B cell (primary cell): ENCODE data around the gene CHST11. TPM values are rescaled to one million over a fixed set of nuclear protein-coding genes. Genes with fewer than 3 reads are reported as not detected.

Experiments
- ATAC-seq: fragments of 200-7000 bp; cut with Tn5 transposase; one replicate; pipeline ENCODE4 v1.10.0; 2021; ENCODE audit warnings: low read depth, mild to moderate bottlenecking, moderate number of reproducible peaks, moderate library complexity
- CTCF ChIA-PET: fragments of 350-600 bp; sonication (Branson Sonifier 250); formaldehyde crosslinking; loops from one replicate; lab custom pipeline; 2021; ENCODE audit warnings: antibody characterized with exemption, inconsistent platforms; lab: Charles Lee
- POLR2A ChIA-PET: fragments of 350-600 bp; sonication (Branson Sonifier 250); formaldehyde crosslinking; loops from one replicate; lab custom pipeline; 2021; ENCODE audit warnings: antibody characterized with exemption; lab: Charles Lee
- DNase-seq: peaks from one replicate; pipeline ENCODE4 v3.0.0; 2013
- H2AFZ ChIP-seq: 2 replicates; pipeline ENCODE4 v1.6.1; 2012; ENCODE audit warnings: mild to moderate bottlenecking, low read depth, low read length; ENCODE audit not compliant: insufficient read depth, poor library complexity, severe bottlenecking
- H3K27ac ChIP-seq, 2 donors: 1 replicate in 1 of 2; 2 replicates in 1 of 2; pipeline ENCODE4 v1.5.1; 2012 to 2013; ENCODE audit warnings: low read length in 2 of 2, mild to moderate bottlenecking in 2 of 2, moderate library complexity in 1 of 2
- H3K27me3 ChIP-seq, 4 experiments: fragments of 200-600 bp in 1 of 4; sonication (generic) in 1 of 4; replicated peaks in 1 of 4; 1 replicate in 2 of 4; 2 replicates in 2 of 4; pipeline versions ENCODE4 v1.6.1 to v1.7.0; 2013 to 2016; ENCODE audit warnings: low read length in 3 of 4, mild to moderate bottlenecking in 2 of 4, mixed read lengths in 1 of 4, moderate library complexity in 1 of 4; ENCODE audit not compliant: insufficient read depth in 4 of 4, control insufficient read depth in 3 of 4; ENCODE audit errors: control extremely low read depth in 1 of 4
- H3K36me3 ChIP-seq, 2 experiments: replicated peaks in 1 of 2; 1 replicate in 1 of 2; 2 replicates in 1 of 2; pipeline versions ENCODE4 v1.6.1 to v1.7.1; 2013; ENCODE audit warnings: low read length in 1 of 2; ENCODE audit not compliant: insufficient read depth in 2 of 2, control insufficient read depth in 1 of 2; ENCODE audit errors: control extremely low read depth in 1 of 2, extremely low read depth in 1 of 2
- H3K4me1 ChIP-seq, 2 donors: fragments of 200-600 bp in 1 of 2; sonication (generic) in 1 of 2; 1 replicate in 1 of 2; 2 replicates in 1 of 2; pipeline versions ENCODE4 v1.5.1 to v1.6.1; 2013 to 2017; ENCODE audit warnings: low read length in 2 of 2; ENCODE audit not compliant: control insufficient read depth in 2 of 2, insufficient read depth in 2 of 2
- H3K4me2 ChIP-seq: replicated peaks from 2 replicates; pipeline ENCODE3; 2012; ENCODE audit warnings: mild to moderate bottlenecking, low read depth, low read length; ENCODE audit not compliant: poor library complexity, severe bottlenecking
- H3K4me3 ChIP-seq, 5 experiments: fragments of 200-600 bp in 1 of 5; sonication (generic) in 1 of 5; 1 replicate in 3 of 5; 2 replicates in 2 of 5; pipeline versions ENCODE4 v1.5.1 to v1.7.0; 2011 to 2016; ENCODE audit warnings: low read length in 4 of 5, mild to moderate bottlenecking in 4 of 5, low read depth in 2 of 5, control low read depth in 1 of 5, moderate library complexity in 1 of 5; ENCODE audit not compliant: insufficient read depth in 1 of 5; ENCODE audit errors: control extremely low read depth in 1 of 5, extremely low read depth in 1 of 5
- H3K79me2 ChIP-seq: fragments of 200-600 bp; sonication (generic); one replicate; pipeline ENCODE4 v1.6.0; 2016; ENCODE audit warnings: low read length; ENCODE audit not compliant: control insufficient read depth, insufficient read depth
- H3K9ac ChIP-seq: fragments of 200-600 bp; sonication (generic); 2 replicates; pipeline ENCODE4 v1.6.1; 2017; ENCODE audit warnings: mild to moderate bottlenecking, low read length, moderate library complexity
- H3K9me3 ChIP-seq, 3 donors: one replicate each; pipeline versions ENCODE4 v1.6.1 to v1.7.1; 2013; ENCODE audit warnings: low read length in 2 of 3; ENCODE audit not compliant: control insufficient read depth in 2 of 3, insufficient read depth in 1 of 3; ENCODE audit errors: control extremely low read depth in 1 of 3
- H4K20me1 ChIP-seq: 2 replicates; pipeline ENCODE4 v1.6.0; 2012; ENCODE audit warnings: mild to moderate bottlenecking, low read length; ENCODE audit not compliant: insufficient read depth, control insufficient read depth, poor library complexity, severe bottlenecking
- H3K27ac Mint-ChIP-seq: one replicate; pipeline ENCODE4 v1.8.0; 2021; ENCODE audit warnings: mixed read lengths
- H3K27me3 Mint-ChIP-seq: one replicate; pipeline ENCODE4 v1.8.0; 2021; ENCODE audit warnings: mixed read lengths
- H3K4me1 Mint-ChIP-seq: one replicate; pipeline ENCODE4 v1.8.0; 2021; ENCODE audit warnings: mixed read lengths
- H3K4me3 Mint-ChIP-seq: one replicate; pipeline ENCODE4 v1.8.0; 2021; ENCODE audit warnings: mixed read lengths
- H3K9me3 Mint-ChIP-seq: one replicate; pipeline ENCODE4 v1.8.0; 2022; ENCODE audit warnings: mixed read lengths; ENCODE audit not compliant: insufficient read depth
- CTCF ChIP-seq: fragments of 200-600 bp; IDR thresholded peaks from one replicate; pipeline ENCODE4 v1.8.0; 2022; ENCODE audit warnings: antibody characterized with exemption, mild to moderate bottlenecking
- EZH2 ChIP-seq: IDR thresholded peaks from 2 replicates; pipeline ENCODE4 v1.6.1; 2012; ENCODE audit warnings: borderline replicate concordance, low read depth, mild to moderate bottlenecking, moderate library complexity, low read length; ENCODE audit not compliant: insufficient read depth, poor library complexity, severe bottlenecking
- WGBS: methylation state at CpG from one replicate; pipeline ENCODE4 v1.1.5; 2013; ENCODE audit warnings: missing lambda C conversion rate; ENCODE audit not compliant: insufficient coverage; 5-methylcytosine and 5-hydroxymethylcytosine counted together
- intact Hi-C: fragments of 100-400 bp; cut with micrococcal nuclease; formaldehyde crosslinking; loops from one replicate; pipeline ENCODE4 v1.10.0; 2022
- polyA plus RNA-seq: library from polyadenylated mRNA; depleted of rRNA; stranded (reverse); fragments of >200 nt; gene quantifications from 2 replicates; pipeline ENCODE4 v1.2.3, GENCODE V29; 2012
- total RNA-seq, 2 donors: library from RNA; stranded (reverse); fragments of 120-200 nt in 1 of 2; gene quantifications; 1 replicate in 1 of 2; 2 replicates in 1 of 2; pipeline versions ENCODE4 v1.2.3 to v1.2.4, GENCODE V29; 2013 to 2022

The CHST11 gene
- total and polyA plus RNA-seq, 2 donors (not counting 1 experiment from before 2014, with no cell fraction given) = 46.3 to 152 TPM

GRCh38 chr12:104478396-104479122 is 21.8 kb downstream of the CHST11 start:
- ChIA-PET POLR2A (interaction anchor here (0.7 to 2.0 kb wide), 4 partner anchors 11 to 34 kb away, joined by 3 to 7 read pairs (median 5); no protein-coding TSS in a partner anchor), CTCF (interaction anchor here (0.6 to 1.7 kb wide), 10 partner anchors 9 to 163 kb away, joined by 3 to 7 read pairs (median 3); partner anchors contain the start of gene CHST11)
- Histone ChIP-seq H3K27ac (peak overlapping the region; percentile 62 to 92), H2AFZ (no peak overlapping the region), H3K4me3 (peak overlapping the region; percentile 23 to 63 (median 45)), H3K27me3 (no peaks in the 10 kb centered on the region), H3K79me2 (peaks cover 93% of the 10 kb centered on the region), H3K4me2 (peak overlapping the region; percentile 87), H3K9me3 (no peaks in the 10 kb centered on the region), H3K9ac (peak overlapping the region; percentile 60), H3K4me1 (peaks cover 71 to 83% of the 10 kb centered on the region in 2 donors), H3K36me3 (no peaks in the 10 kb centered on the region), H4K20me1 (peaks cover 4% of the 10 kb centered on the region)
- TF ChIP-seq CTCF (no peak), EZH2 (no peak)
- peak; percentile 84 for ATAC-seq
- Mint-ChIP-seq H3K27ac (peak overlapping the region; percentile 95), H3K4me1 (peaks cover 87% of the 10 kb centered on the region), H3K4me3 (peak overlapping the region; percentile 95), H3K27me3 (no peaks in the 10 kb centered on the region), H3K9me3 (no peaks in the 10 kb centered on the region)
- intact Hi-C loops = loop anchor here (2.0 to 5.0 kb wide), 2 partner anchors 18 to 39 kb away; no protein-coding TSS in a partner anchor
- peak; percentile 81 for DNase-seq
- 0% methylated on average over 5 of the region's 8 CpGs for WGBS

- Histone ChIP-seq H3K4me2 (peak overlapping the region; percentile 87), H3K36me3 (peaks cover 0 to 4% of the 10 kb centered on the region in 2 experiments), H3K27ac (peak overlapping the region; percentile 62 to 92), H3K27me3 (no peaks in the 10 kb centered on the region), H3K79me2 (peaks cover 93% of the 10 kb centered on the region), H3K4me1 (peaks cover 69 to 83% of the 10 kb centered on the region in 2 donors), H3K9me3 (no peaks in the 10 kb centered on the region), H3K9ac (peak overlapping the region; percentile 60), H3K4me3 (peak overlapping the region in 1 of 5 experiments; percentile 63), H2AFZ (no peak overlapping the region), H4K20me1 (peaks cover 6% of the 10 kb centered on the region)
- intact Hi-C loops = loop anchor here (2.0 to 5.0 kb wide), 2 partner anchors 18 to 38 kb away; no protein-coding TSS in a partner anchor
- Mint-ChIP-seq H3K27ac (peak overlapping the region; percentile 67), H3K9me3 (no peaks in the 10 kb centered on the region), H3K4me1 (peaks cover 87% of the 10 kb centered on the region), H3K27me3 (no peaks in the 10 kb centered on the region), H3K4me3 (peak overlapping the region; percentile 56)
- 100% methylated on average over 1 of the region's 3 CpGs for WGBS
- POLR2A ChIA-PET = no interaction called here
- CTCF ChIA-PET = interaction anchor here (1.4 kb wide), 1 partner anchor 162 kb away, joined by 5 read pairs; no protein-coding TSS in a partner anchor
- DNase-seq (no peak), ATAC-seq (no peak)
- no peak for TF ChIP-seq EZH2
- TF ChIP-seq CTCF = no peak
These were observed 22.4 kb downstream of the CHST11 start for GRCh38 chr12:104479123-104479662.
